ENCODE data around the gene UBAP1.

Gene UBAP1

GRCh38 chr9:34249274-34249673 is 70.4 kb downstream of the UBAP1 start:
- Histone ChIP-seq H2AFZ (ENCODE audit: low read depth) (no peak overlapping the region), H3K27me3 (ENCODE audit: insufficient read depth, low read depth) (no peaks in the 10 kb centered on the region), H3K27ac (no peak overlapping the region), H4K20me1 (ENCODE audit: insufficient read depth) (no peaks in the 10 kb centered on the region), H3K4me1 (ENCODE audit: low read depth, poor library complexity, severe bottlenecking) (no peaks in the 10 kb centered on the region), H3K4me3 (IDR thresholded peaks at IDR 0.05; ENCODE audit: insufficient read depth, low read depth, low read length) (no peak overlapping the region), H3K79me2 (ENCODE audit: insufficient read depth, low read depth) (no peaks in the 10 kb centered on the region), H3K4me2 (no peak overlapping the region), H3K9ac (no peak overlapping the region), H3K36me3 (ENCODE audit: insufficient read depth) (no peaks in the 10 kb centered on the region)
- TF ChIP-seq, protein P1, sequence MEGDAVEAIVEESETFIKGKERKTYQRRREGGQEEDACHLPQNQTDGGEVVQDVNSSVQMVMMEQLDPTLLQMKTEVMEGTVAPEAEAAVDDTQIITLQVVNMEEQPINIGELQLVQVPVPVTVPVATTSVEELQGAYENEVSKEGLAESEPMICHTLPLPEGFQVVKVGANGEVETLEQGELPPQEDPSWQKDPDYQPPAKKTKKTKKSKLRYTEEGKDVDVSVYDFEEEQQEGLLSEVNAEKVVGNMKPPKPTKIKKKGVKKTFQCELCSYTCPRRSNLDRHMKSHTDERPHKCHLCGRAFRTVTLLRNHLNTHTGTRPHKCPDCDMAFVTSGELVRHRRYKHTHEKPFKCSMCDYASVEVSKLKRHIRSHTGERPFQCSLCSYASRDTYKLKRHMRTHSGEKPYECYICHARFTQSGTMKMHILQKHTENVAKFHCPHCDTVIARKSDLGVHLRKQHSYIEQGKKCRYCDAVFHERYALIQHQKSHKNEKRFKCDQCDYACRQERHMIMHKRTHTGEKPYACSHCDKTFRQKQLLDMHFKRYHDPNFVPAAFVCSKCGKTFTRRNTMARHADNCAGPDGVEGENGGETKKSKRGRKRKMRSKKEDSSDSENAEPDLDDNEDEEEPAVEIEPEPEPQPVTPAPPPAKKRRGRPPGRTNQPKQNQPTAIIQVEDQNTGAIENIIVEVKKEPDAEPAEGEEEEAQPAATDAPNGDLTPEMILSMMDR (conservative IDR thresholded peaks at IDR 0.05; ENCODE audit: low read depth, low read length) = no peak

GRCh38 chr9:34250721-34251120 is 71.9 kb downstream of the UBAP1 start:
- no peak overlapping the region for H3K9ac ChIP-seq
- H3K4me3 ChIP-seq (IDR thresholded peaks at IDR 0.05; ENCODE audit: insufficient read depth, low read depth, low read length) = no peak overlapping the region
- H3K36me3 ChIP-seq (ENCODE audit: insufficient read depth) = no peaks in the 10 kb centered on the region
- H3K27ac ChIP-seq = no peak overlapping the region
- H3K4me2 ChIP-seq = no peak overlapping the region
- H4K20me1 ChIP-seq (ENCODE audit: insufficient read depth) = no peaks in the 10 kb centered on the region
- no peaks in the 10 kb centered on the region for H3K79me2 ChIP-seq (ENCODE audit: insufficient read depth, low read depth)
- no peak overlapping the region for H2AFZ ChIP-seq (ENCODE audit: low read depth)
- no peaks in the 10 kb centered on the region for H3K27me3 ChIP-seq (ENCODE audit: insufficient read depth, low read depth)
- TF ChIP-seq, protein P1 (conservative IDR thresholded peaks at IDR 0.05; ENCODE audit: low read depth, low read length) = no peak
- H3K4me1 ChIP-seq (ENCODE audit: low read depth, poor library complexity, severe bottlenecking) = no peaks in the 10 kb centered on the region

DNA sequence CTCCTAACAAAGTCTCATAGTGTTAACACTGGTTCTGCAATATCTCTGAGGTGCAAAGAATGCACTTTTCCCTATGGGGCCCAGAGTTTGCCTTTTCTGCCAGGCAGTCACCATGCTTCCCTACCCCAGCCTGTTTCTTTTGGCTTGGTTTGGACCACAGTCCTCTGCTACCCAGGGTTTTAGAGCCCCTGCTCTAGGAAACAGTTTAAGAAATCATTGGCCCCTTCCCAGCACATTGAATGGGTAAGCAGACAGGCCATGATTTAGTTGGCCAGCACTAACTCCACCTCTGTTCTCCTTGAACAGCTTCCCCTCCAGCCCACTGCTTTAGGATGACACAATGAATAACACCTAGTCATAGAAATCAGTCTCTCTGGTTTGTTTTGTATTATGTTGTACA is 73.2 kb downstream of the UBAP1 start:
- H3K9ac ChIP-seq = no peak overlapping the region
- no peaks in the 10 kb centered on the region for H4K20me1 ChIP-seq (ENCODE audit: insufficient read depth)
- TF ChIP-seq, protein P1 (conservative IDR thresholded peaks at IDR 0.05; ENCODE audit: low read depth, low read length) = no peak
- no peaks in the 10 kb centered on the region for H3K27me3 ChIP-seq (ENCODE audit: insufficient read depth, low read depth)
- no peaks in the 10 kb centered on the region for H3K36me3 ChIP-seq (ENCODE audit: insufficient read depth)
- H2AFZ ChIP-seq (ENCODE audit: low read depth) = no peak overlapping the region
- no peak overlapping the region for H3K4me3 ChIP-seq (IDR thresholded peaks at IDR 0.05; ENCODE audit: insufficient read depth, low read depth, low read length)
- H3K4me2 ChIP-seq = no peak overlapping the region
- H3K79me2 ChIP-seq (ENCODE audit: insufficient read depth, low read depth) = no peaks in the 10 kb centered on the region
- no peak overlapping the region for H3K27ac ChIP-seq
- no peaks in the 10 kb centered on the region for H3K4me1 ChIP-seq (ENCODE audit: low read depth, poor library complexity, severe bottlenecking)

GRCh38 chr9:34252670-34253459 is 74.0 kb downstream of the UBAP1 start:
- Histone ChIP-seq H3K79me2 (ENCODE audit: insufficient read depth, low read depth) (no peaks in the 10 kb centered on the region), H3K27ac (no peak overlapping the region), H4K20me1 (ENCODE audit: insufficient read depth) (no peaks in the 10 kb centered on the region), H3K4me1 (ENCODE audit: low read depth, poor library complexity, severe bottlenecking) (no peaks in the 10 kb centered on the region), H3K36me3 (ENCODE audit: insufficient read depth) (no peaks in the 10 kb centered on the region; the same call in 1 of the 2 replicates), H2AFZ (ENCODE audit: low read depth) (no peak overlapping the region), H3K27me3 (ENCODE audit: insufficient read depth, low read depth) (no peaks in the 10 kb centered on the region), H3K4me3 (IDR thresholded peaks at IDR 0.05; ENCODE audit: insufficient read depth, low read depth, low read length) (no peak overlapping the region), H3K9ac (no peak overlapping the region), H3K4me2 (no peak overlapping the region)
- TF ChIP-seq, protein P1 (conservative IDR thresholded peaks at IDR 0.05; ENCODE audit: low read depth, low read length) = peak; percentile 97
